GM18868 (cell line): Measurements from ENCODE around the gene ARPC1B.
"Not testable (repeated sequence)": the region's sequence is repeated elsewhere in the genome, so short reads cannot be mapped to it uniquely, and the experiment has no call there.

Experiments used
- ATAC-seq: cut with Tn5 transposase; IDR thresholded peaks from one replicate; pipeline ENCODE4 v1.9.1; 2021; ENCODE audit warnings: mild to moderate bottlenecking, moderate library complexity; ENCODE audit not compliant: unreplicated experiment

Gene ARPC1B

DNA sequence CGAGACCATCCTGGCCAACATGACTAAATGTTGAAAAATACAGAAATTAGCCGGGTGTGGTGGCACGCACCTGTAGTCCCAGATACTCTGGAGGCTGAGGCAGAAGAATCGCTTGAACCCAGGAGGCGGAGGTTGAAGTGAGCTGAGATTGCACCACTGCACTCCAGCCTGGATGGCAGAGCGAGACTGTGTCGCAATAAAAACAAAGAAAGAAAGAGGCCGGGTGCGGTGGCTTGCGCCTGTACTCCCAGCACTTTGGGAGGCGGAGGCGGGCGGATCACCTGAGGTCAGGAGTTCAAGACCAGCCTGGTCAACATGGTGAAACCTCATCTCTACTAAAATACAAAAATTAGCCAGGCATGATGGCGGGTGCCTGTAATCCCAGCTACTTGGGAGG is 12.7 kb downstream of the ARPC1B start:
- not testable (repeated sequence) for ATAC-seq

DNA sequence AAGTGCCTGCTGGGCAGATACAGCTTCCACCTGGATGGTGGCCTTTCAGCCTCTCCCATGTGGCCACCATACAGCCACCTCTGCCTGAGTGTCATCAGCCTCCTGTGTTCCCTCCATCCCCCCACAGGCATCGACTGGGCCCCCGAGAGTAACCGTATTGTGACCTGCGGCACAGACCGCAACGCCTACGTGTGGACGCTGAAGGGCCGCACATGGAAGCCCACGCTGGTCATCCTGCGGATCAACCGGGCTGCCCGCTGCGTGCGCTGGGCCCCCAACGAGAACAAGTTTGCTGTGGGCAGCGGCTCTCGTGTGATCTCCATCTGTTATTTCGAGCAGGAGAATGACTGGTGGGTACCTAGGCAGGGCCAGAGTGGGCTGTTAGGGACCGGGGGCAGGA is 13.4 kb downstream of the ARPC1B start:
- ATAC-seq, result no peak

DNA sequence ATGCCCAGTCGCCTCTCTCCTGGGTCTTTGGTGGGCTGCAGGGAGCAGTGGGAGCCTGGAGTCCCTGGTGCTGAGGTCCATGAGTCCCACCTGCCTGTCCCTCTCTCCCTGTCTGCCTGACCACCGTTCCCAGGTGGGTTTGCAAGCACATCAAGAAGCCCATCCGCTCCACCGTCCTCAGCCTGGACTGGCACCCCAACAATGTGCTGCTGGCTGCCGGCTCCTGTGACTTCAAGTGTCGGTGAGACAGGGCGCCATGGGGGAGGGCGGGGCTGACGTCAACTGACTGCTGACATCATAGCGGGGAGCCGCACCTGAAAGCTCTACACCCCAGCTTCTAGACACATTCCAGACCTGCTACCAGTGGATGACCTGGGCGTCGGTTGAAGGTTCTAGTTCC is 15.2 kb downstream of the ARPC1B start:
- ATAC-seq, result no peak

DNA sequence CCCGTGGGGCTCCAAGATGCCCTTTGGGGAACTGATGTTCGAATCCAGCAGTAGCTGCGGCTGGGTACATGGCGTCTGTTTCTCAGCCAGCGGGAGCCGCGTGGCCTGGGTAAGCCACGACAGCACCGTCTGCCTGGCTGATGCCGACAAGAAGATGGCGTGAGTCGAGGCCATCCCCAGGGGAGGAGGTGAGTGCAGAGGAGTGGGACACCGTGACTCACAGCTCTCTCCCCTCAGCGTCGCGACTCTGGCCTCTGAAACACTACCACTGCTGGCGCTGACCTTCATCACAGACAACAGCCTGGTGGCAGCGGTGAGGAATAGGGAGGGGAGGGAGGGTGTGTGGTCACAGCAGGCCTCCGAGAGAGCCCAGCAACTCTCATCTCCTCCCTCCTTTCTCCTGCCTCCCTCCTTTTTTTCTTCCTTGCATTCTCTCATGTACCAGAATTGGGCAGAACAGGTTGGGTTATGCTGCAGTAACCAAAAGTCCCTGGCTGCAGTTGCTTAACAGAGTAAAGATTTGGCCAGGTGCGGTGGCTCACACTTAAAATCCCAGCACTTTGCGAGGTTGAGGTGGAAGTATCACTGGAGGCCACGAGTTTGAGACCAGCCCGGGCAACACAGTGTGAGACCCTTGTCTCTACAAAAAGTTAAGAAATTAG is 16.5 kb downstream of the ARPC1B start:
- ATAC-seq, result no peak

DNA sequence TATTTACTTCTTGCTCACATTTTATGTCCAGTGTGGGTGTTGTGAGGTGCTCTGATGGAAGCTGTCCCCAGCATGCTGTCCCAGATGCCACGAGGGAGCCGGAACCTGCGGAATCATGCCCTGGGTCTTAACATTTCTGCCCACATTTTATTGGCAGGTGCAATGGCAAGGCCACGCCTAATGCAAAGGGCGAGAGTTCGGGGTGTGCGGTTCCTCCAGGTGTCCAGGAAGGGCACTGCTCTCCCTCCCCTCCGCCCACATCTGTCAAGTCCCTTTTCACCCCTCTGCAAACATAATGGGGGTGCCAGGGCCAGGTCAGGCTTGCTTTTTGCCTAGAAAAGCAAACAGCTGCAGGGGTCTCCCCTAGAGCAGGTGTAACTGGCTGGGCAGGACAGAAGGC is 17.5 kb downstream of the ARPC1B start:
- no peak for ATAC-seq

DNA sequence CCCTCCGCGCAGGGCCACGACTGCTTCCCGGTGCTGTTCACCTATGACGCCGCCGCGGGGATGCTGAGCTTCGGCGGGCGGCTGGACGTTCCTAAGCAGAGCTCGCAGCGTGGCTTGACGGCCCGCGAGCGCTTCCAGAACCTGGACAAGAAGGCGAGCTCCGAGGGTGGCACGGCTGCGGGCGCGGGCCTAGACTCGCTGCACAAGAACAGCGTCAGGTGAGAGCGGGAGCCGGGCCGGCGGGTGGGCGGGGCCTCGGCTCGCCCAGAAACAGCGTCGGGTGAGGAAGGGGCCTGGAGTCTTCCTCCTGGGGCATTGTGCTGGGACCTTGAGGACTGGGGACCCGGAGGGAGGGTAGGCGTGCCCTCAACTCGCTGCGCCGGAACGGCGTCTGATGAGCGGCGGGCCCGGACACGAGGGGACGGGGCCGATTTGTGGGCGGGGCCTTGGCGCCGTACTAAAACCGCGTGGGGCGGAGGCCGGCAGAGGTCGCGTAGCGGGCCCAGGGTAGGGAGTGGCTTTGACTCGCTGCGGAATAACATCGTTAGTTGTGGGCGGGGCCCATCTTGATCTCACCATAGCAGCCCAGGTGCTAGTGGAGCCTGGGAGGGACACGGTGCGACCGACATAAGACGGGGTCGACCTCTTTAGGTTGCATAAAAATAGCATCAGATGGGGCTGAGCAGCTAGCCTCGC is 18.3 kb downstream of the ARPC1B start:
- no peak for ATAC-seq

DNA sequence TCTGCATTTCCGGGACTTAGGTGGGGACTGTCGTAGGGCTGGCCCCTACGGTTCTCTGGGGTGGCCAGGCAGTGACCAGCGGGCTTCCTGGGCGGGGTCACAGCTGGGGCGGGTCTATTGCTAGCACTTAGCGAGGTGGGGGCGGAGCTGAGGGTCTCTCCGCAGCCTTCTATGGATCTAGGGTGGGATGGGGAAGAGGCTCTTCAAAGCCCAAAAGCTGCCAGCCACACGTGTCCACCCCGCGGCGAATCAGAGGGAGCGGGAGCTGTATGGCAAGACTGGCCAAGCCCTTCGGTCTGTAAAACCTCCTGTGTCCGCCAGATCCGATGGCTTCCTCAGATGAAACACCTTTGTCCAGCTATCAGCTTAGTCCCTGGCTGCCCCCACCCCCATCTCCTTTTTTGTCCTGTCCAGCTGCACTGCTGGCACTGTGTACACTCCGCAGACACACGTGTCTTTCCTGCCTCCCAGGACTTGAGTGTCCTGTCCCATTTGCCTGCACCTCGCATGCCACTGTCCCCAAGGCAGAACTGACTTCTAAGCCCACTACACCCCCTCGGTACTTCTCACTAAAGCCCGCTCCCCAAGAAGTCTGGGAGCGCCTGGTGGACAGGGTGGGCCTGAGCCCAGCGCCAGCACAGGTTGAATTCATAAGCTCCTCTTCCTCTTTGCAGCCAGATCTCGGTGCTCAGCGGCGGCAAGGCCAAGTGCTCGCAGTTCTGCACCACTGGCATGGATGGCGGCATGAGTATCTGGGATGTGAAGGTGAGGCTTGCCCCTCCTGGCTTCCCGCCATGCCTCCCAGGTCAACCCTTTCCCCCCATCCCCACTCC is 19.0 kb downstream of the ARPC1B start:
- no peak for ATAC-seq

DNA sequence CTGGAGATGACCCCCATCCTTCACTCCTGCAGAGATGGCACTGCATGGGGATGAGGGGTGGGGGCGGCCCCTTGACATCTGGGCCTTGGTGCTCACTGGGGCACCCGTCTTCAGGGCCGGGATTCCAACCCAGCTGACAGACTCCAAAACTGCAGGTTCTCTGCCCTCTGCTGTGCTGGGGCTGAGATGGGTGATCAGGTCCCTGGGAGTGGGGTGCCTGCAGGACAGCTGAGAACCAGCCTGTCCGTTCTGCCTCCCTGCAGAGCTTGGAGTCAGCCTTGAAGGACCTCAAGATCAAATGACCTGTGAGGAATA is 19.6 kb downstream of the ARPC1B start:
- no peak for ATAC-seq

DNA sequence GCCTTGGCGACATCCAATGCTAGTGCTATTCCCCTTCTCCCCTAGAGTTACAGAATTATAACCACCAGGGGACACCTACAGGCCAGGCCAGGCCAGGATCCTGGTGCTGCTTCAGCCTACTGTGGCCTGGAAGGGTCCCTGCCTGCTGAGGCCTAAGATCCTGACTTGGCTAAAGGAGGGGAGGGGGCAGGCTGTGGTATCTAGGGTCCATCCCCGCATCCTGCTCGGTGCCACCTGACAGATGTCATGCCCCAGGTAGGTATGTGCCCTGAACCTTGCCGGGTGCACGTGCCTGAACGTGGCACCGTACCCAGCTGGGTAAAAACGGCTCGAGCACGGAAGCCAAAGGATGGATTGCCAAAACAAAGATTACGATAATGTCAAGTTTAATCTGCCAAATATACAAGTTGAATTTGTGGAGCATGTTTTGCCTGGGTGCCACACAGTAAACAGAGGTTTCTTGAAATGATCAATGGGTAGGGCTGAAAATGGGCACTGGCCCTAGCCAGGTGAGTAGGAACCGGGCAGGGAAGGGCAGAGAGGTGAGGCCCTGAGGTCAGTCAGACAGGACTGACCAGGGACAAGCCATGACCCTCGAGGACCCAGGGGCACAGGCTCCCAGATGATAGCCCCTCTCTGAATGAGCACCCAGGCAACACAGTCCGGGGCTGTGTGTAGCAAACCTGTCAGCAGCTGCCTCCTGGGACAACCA is 21.2 kb downstream of the ARPC1B start:
- no peak for ATAC-seq

DNA sequence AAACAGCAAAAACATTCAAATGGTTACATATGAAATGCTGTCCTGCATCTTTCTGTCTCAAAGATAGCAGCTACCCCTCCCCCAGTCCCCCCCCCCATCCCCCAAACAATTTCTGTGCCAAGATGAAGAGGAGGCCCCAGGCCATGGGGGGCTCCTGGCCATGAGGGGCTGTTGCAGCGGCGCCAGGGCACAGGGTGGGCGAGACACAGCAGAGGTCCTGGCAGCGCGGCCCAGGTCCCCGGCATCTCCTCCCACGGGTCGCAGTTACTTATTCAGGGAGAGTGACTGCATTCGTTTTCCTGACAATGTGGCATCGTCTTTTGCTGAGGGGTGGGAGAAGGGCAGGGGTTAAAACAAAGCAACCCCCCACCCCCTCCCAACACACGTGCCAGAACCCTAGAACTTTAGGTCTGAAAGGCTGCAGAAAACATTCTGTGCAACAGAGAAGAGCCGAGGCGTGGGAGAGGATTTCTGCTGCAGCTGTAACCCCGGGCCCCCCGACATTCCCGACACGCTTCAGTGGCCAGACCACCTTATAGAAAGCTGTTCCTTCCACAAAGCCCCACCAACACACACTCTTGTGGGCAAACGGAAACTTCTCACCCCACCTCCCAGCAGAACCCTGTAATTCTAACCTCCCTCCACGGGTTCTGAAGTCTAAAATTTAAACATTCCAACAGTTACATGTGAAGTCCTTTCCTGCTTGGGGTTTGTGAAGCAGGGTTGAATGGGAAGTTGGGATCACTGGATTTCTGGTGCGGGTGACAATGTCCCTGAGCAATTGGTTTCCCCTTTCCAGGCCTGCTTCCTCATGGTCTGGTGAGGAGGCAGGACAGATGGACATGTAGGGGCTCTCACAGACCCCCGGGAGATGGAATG is 22.1 kb downstream of the ARPC1B start:
- ATAC-seq, result no peak

DNA sequence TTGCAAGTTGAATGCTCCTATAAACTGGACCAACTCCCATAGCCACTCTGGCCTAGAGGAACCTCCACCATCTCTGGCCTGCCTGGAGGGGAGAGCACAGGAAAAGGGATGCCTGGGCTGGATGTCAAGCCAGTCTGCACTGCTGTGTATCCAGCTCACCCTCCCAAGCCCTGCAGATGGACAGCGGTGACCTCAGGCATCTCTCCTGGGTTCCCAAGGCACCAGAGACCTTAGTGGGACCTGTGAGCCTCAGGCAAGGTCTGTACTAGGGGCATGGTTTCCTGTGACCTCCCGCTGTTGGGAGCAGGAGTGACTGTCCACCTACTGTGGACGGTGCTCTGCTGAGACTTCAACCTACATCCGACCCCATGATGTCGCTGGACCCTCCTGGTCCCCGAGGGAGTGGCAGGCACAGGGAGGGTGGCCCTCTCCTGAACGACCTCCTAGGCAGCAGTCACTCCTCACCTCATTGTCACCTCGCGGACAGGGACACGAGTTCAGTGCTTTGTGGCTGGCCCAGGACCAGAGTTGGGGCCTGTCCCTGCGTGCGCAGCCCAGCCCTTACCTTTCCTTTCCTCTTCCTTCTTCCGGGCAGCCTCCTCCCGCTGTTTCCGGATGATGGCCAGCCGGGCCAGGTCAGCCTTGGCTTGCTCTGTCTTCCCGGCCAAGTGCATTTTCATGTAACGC is 22.9 kb downstream of the ARPC1B start:
- no peak for ATAC-seq

DNA sequence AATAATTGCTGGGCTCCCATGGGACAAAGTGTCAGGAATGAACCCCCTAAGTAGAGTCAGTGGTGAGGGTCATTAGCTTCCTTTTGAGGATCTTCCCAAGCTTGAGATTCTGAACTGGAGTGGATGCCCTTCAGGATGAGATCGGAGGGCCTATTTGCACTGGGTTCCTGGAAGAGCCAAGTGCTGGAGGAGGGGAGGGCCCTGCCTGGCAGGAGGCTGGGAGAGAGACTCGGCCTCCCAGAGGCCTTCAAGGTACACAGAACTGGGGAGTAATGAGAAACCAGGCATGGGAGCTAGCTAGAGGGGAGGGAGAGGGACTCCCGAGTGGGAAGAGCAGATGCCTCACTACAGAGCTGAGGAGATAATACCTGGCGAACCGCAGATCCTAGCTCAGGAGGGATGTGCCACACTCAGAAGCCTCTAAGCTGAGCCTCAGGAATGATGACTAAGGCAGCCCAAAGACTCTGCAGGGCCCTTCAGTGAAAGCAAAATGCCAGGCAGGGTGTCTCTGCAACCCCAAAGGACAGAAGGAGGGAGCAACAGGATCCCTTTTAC is 24.4 kb downstream of the ARPC1B start:
- no peak for ATAC-seq

DNA sequence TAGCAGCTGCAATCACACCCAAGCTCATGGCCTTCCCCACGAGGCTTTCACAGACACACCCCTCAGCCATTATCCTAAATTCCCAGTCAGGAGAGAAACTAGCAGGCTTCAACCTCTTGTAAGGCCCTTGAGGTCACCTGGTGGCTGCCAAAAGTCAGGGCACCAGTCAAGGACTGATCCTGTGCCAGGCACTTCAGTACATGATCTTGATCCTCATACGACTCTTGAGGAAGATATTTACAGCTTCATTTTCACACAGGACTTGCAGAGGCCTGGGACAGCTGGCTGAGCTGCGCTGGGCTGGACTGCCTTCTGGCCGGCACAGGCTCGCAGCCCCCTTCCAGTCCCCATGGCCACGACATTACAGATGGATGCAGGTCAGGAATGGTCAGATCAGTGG is 25.1 kb downstream of the ARPC1B start:
- ATAC-seq, result no peak

DNA sequence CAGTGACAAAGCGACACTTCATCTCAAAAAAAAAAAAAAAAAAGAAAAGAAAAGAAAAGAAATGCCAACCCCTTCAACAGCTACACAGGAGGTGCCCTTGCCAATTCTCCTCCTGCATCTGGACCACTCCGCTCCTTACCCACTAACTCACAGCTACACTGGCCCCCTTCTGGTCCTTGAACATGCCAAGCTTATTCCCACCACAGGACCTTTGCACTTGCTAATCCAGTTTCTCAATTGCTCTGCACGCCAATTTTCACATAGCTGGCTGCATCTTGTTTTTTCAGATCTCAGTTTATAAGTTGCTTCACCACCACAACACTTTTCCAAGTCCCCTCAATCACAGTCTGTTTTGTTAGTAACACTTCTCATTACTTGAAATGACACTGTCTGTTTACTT is 28.3 kb downstream of the ARPC1B start:
- no peak for ATAC-seq

DNA sequence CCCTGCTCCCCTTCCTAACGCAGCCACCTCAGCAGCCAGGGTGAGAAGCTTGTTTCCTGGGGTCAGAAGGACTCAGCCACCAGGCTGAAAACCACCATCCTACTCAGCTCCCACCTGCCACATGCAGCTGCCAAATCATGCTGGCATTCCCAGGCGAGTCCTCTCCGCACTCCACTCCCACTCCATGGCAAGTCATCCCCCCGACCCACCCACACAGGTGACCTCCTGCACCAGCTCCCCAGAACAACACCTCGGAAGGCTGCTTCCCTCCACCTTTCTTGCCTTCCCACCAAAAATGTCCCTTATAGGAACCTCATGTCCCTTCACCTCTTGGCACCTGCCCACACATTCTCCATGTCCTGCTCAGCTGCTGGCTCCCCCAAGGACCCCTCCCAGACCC is 29.2 kb downstream of the ARPC1B start:
- ATAC-seq, result no peak

DNA sequence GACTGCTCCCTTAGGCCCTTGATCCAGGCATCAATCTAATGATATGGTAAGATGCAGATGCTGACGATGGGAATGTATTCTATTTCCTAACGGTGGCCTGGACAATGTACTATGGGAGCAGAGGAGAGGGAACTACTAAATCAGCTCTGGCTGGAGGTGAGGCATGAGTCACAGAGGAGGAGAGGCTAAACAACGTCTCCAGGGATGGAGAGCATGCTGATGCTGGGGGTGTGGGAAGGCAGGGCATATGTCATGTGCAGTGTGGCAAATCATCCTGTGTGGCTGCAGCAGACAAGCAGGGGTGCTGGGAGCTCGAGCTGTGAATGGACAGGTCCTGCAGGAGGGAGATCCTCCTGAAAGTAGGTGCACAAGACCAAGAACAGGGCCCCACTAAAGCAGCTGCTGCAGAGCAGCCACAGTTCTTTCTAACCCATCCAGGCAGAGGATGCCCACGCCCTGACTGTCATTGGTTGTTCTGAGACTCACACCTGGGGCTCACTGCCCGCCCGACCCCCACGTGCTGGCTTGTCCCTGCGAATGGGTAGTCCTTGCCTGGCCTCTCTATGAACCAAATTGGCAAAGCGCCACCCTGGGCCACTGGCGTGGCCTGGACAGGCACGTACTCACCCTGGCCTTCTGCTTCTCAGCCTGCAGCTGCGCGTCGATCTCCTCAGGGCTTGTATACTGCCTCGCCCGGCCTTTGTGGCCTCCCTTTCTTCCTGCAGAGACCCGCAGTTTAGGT is 29.9 kb downstream of the ARPC1B start:
- ATAC-seq, result no peak

DNA sequence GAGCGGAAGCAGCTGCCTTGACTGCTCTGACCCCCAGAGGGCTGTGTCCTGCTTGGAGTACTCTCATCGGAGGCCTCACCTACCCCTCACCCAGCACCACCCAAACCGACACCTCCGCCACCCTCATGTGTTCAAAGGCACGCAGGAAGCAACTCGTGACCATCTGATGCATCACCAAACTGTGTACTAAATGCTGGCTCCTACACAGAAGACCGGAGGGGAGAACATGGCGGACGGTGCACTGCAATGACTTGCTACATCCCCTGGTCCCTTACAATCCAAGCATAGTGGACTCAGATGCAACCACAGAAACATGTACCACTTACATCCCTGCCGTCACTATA is 30.4 kb downstream of the ARPC1B start:
- no peak for ATAC-seq

DNA sequence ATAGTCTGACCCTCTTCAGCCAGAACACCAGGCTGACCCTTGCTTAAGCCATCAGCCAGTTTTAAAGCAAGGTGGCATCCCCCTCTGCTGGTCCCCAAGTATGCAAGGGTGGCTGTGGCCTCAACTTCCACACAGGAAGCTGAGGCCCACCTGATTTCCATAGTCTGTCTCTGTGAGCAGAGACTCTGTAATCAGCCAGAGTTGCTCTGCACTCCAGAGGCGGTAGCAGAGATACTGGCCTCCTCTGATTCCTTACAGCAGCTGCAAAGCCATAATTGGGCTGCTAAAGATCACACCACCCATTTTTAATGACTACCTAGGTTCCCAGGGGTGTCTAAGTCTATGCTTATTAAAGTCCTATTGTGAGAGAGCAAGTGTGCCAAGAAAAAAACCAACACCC is 32.0 kb downstream of the ARPC1B start:
- ATAC-seq, result no peak

DNA sequence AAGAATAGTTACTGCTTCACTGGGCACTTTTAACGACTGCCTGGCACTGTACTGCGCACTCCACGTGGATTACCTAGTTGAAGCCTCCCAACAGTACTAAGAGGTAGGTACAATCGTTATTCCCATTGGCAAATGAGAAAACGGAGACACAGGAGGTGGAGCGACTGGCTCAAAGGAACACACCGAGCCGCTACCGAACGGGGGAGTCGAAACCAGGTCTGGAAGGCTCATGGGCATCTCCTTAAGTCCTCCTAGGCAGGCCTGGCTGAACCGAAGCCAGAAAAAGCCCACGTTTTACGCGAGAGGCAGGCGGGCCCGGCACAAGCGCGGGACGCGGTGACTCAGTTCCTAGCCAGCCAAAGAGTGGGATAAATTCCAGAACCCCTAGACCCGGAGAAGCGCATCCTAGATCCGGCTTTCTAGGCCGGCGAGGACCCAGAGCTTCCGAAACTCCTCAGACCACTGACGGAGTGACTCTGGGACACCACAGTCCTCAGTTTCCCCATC is 33.4 kb downstream of the ARPC1B start:
- no peak for ATAC-seq
